ENCODE data around the gene OR2T11.
"Not testable (repeated sequence)": the region's sequence is repeated elsewhere in the genome, so short reads cannot be mapped to it uniquely, and the experiment has no call there.

Gene OR2T11

DNA sequence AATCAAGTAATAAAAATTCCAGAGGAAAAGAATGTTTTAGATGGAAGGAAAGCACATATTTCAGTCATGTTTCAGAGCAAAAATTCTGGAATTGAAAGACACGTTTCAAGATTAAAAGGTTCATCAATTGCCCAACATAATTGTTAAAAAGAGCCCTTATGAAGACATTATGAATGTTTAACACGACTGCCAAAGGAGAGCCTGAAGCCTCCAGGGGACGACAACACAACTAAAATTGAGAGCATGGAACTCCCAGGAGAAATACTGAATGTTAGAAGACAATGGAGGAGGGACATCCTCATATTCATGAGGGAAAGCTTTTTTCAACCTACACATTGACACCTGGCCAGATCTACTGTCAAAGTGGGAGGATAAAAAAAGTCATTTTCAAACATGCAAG lies 16.0 kb downstream of the OR2T11 start:
- ATAC-seq = peak in 1 of 2 donors; percentile 36

DNA sequence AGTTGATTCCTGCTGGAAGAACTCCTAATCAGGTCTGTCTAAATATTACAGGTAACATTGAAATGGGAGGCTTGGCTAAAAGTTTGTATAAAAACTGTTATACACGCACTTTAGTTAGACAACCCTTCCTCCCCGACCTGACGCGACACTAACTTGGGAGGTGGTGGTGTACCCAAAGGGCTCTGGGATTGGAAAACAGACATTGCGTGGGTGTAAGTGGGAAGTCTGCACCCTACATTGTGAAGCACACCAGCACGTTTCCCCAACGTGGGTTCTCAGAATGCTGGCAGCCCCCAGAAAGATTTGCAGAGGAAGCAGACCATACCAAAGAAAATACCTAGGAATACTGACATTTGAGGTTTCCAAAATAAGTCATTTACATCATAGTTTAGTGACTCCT lies 16.8 kb downstream of the OR2T11 start:
- no peak for ATAC-seq

DNA sequence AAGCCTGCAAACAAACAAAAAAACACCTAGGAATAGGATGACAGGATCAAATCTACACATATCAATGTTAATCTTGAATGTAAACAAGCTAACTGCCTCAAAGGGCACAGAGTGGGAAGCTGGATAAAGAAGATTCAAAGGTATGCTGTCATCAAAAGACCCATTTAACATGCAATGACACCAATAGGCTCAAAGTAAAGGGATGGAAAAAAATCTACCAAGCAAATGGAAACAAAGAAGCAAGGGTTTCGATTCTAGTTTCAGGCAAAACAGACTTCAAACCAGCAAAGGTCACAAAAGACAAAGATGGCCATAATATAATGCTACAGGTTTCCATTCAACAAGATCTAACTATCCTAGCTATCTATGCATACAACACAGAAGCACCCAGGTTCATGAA lies 21.1 kb downstream of the OR2T11 start:
- ATAC-seq = peak; percentile 53 to 60

DNA sequence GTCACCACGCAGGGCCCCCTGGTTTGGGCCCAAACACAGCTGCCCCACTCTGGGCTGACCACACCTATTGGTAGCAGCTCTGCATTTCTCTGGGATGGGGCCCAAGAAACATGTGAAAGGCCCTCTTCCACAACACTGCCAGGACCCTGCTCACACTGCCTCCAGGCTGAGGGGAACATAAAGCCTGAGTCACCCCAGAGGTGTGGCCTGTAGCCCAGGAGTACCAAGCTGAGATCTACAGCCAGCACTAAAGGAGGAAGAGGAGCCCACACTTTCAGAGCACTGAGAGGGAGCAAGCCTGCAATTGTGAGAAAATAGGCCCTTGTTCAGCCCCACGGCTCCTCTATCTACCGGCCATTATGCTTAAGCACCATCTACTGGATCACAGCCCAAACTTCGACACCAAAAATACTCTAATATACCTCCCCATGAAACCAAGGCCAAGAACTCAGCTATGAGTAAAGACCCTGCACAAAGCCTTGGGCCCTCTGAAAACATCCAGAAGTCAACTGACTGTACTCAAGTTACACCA lies 22.9 kb downstream of the OR2T11 start:
- peak in 1 of 2 donors; percentile 38 for ATAC-seq

DNA sequence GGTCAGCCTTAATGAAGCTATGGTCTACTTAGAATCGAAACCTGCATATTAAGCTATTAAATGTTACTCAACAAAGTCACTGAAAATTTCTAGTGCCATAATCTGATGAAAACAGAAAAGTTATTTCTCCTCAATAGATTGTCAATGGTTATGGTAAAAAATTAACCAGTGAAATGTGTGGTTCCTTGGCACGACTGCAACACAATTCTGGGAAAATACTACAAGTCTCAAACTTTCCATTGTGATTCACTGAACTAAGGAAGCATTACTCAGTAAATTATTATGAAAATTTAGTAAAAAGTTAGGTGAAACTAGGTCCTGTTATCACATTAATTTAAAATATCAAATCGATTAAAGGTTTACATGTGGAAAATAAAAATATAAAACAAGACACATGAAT lies 24.6 kb downstream of the OR2T11 start:
- peak in 1 of 2 donors; percentile 29 for ATAC-seq

DNA sequence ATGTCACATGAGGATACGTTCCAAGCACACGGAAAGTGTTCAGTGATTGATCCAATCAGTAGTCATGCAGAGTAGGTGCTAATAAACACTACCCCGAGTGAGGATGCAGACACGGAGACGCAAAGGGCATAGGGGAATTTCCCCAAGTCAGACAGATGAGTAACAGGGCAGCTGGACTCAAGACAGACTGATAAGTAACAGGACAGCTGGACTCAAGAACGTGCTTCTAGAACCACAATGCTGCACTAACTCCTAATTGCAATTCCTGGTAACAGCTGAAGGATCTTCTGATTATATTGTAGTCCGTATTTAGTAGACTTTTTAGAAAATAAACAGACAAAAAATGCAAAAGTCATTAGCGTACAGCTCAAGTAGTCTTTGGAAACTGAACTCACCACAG lies 35.5 kb downstream of the OR2T11 start:
- no peak for ATAC-seq

DNA sequence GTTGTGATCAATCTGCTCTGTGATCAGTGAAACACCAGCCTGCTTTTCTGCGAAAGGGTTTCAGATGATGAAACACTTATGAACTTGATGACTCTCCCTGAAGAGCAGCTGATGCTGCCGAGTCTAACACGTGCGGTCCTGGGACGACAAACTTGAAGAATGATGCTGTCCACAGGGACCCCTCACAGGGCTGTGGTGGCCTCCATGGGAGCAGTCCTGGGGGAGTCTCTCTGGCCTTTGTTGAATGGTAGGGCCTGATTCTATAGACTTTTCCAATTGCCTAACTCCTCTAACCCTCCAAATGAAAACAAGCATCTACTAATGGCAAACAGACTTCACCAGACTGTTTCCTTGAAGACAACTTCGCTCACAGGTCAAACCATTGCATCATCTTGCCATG lies 37.3 kb downstream of the OR2T11 start, which contains the start of gene OR2T10:
TSS of gene OR2T10 (minus strand) at position 112 of the 400 bp plus-strand sequence. CDS start 3,932 bp downstream, outside the sequence.
- no peak for ATAC-seq

DNA sequence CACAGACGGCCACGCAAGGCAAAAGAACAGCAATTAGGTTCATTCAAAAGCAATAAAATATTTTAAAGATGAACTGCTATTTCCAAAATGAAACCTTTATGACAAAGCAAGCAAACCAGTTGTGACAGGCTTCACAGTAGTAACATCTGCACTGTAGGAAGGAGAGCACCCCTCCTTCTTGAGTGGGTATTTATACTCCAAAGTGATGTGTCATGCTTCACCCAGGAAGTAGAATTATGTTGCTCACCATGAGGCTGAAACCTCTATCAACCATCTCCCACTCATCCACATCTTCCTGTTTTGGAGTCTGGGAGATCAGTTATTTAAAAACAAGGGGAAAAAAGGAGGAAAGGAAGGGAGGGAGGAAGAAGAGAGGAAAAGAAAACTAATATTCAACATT lies 38.3 kb downstream of the OR2T11 start:
- ATAC-seq = peak; percentile 64 to 82

DNA sequence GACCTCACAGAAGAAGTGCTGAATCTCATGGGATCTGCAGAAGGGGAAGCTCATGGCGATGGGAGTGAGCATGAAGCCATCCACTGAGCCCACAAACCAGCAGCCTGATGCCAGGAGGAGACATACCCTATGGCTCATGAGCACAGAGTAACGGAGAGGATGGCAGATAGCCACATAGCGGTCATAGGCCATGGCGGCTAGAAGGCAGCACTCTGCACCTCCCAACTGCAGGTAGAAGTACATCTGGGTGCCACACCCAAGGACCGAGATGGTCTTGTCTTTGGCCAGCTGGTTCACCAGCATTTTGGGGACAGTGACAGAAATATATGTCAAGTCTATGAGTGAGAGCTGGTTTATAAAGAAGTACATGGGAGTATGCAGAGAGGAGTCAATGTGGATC lies 41.7 kb downstream of the OR2T11 start:
- ATAC-seq = no peak

DNA sequence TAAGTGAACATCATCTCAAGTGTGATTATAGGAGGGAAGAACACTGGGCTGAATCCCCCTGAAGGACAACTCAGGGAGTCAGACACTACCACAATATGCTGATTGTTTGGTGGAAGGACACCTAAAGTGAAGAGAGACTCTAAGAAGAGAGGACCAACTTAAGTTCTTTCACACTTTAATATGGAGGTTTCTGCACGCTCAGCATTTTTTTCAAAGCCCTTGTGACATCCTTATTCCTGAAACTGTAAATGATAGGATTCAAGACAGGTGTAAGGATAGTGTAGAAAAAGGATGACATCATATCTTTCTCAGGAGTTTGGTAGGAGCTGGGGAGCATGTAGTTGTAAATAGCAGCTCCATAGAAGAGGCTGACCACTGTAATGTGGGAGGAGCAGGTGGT lies 42.2 kb downstream of the OR2T11 start:
- no peak for ATAC-seq

DNA sequence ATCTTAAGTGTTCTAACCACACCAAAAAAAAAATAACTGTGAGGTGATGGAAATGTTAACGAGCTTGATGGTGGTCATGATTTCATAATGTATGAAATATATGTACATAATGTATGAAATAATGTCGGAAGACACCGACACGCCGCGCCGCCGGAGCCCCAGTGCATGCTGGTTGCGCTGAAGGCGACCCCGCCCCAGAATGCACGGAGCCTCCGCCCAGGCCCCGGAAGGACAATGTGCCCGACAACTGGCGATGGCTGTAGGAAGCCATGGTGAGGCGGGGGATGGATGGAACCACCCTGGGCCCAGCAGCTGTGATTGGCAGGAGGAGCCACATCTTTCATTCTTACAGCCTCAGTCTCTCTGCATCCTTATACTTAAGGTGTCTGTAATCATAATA lies 44.8 kb downstream of the OR2T11 start:
- ATAC-seq = no peak

DNA sequence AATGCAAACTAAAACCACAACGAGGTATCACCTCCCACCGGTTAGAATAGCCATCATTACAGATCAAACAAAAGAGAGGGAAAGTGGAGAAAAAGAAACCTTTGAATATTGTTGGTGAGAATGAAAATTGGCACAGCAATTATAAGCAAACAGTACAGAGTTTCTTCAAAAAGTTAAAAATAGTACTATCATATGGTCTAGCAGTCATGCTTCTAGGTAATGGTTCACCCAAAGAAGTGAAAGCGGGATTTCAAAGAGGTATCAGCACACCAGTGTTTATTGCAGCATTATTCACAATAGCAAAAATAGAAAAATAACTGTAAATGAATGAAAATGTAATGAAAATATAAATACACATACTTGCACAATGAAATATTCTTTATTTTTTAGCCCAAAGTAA lies 45.6 kb downstream of the OR2T11 start:
- ATAC-seq = no peak

DNA sequence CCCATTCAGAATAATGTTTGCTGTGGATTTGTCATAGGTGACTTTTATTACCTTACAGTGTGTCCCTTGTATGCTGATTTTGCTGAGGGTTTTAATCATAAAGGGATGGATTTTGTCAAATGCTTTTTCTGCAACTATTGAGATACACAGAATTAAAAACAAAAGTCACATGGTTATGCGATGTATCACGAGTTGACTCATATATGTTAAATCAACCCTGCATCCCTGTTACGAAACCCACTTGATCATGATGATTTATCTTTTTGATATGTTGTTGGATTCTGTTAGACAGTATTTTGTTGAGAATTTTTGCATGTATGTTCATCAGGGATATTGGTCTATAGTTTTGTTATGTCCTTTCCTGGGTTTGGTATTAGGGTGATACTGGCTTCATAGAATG lies 49.6 kb downstream of the OR2T11 start:
- ATAC-seq = no peak

DNA sequence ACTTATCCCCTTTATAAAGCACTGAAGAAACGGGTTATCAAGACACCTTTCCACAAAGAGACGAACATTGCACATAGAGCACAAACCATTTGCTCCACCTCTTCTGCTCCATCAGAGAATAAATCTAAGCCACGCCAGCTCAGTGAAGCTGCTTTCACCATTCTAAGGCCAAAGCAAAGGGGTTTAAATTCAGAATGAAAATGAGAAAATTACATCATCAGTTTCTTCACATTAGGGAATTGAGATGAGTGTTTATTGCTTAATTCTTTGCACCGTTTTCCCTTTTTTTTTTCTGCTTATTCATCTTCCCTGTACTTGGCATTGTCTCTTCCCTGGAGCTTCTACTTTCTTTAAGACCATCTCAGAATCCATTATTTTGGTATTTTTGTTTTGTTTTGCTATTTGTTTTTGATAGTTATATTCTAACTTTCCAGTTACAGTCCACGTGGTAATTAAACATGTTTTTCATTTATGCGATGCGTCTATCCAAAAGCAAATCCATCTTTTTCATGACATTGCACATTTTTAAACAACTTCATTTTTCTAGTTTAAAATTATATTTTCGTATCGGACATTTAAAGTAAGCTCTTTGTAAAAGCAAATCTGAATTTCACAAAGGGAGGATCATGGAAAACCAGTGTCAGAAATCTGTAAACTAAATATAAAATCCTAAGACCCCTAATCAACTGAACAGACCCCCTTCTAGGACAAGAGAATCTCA lies 58.5 kb downstream of the OR2T11 start:
- no peak for ATAC-seq

DNA sequence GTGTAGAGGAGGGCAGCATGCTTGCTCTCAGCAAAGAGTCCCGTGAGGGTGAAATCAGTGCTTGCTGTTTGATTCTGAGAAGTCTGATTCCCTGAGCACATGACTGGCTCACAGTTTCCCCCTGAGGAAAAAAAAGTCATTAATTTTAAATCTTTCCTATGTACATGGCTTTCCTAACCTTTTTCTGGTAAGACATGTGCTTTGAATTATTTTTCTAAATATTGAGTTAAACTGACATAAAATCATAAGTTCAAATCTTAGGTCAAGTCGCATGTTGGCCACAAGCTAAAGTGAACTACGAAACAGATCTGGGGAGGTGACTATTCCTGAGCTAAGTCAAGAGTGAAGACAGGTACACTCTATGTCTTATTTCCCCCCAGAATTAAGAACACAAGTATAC lies 60.2 kb downstream of the OR2T11 start, which contains the start of gene OR2T34:
TSS of gene OR2T34 (minus strand) at position 101 of the 400 bp plus-strand sequence. CDS start at position 101, 0 bp downstream.
- not testable (repeated sequence) for ATAC-seq

DNA sequence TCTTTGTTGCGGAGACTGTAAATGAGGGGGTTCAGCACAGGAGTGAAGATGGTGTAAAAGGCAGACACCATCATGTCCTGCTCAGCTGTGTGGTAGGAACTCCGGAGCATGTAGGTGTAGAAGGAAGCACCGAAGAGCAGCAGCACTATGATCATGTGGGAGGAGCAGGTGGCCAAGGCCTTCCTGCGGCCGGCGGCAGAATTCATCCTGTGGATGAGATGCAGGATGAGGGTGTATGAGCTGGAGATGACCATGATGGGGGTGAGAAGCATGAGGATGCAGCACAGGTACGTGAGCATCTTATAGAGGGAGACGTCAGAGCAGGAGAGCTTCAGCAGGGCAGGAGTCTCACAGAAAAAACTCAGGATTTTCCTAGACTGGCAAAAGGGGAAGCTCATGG lies 61.0 kb downstream of the OR2T11 start:
- ATAC-seq = not testable (repeated sequence)
